Transverse colon (tissue), 4 donors: ENCODE measurements around the gene CPT1A. TPM values are rescaled to one million over a fixed set of nuclear protein-coding genes. Genes with fewer than 3 reads are reported as not detected.

ENCODE experiments used
- DNase-seq: peaks from one replicate; pipeline ENCODE4 v3.0.0-alpha.2; 2019
- H3K27ac ChIP-seq, 4 donors: fragments of 200-600 bp; sonication (generic); 2 replicates each; pipeline ENCODE4 v1.5.1; 2016 to 2018; ENCODE audit warnings: inconsistent platforms in 4 of 4
- H3K27me3 ChIP-seq: fragments of 200-600 bp; sonication (generic); 2 replicates; pipeline ENCODE4 v1.5.1; 2017; ENCODE audit warnings: inconsistent platforms
- H3K36me3 ChIP-seq, 4 donors: fragments of 200-600 bp; sonication (generic); 2 replicates each; pipeline ENCODE4 v1.5.1; 2017 to 2019; ENCODE audit warnings: inconsistent platforms in 4 of 4
- H3K4me1 ChIP-seq, 4 donors: fragments of 200-600 bp; sonication (generic); 2 replicates each; pipeline ENCODE4 v1.5.1; 2017 to 2020; ENCODE audit warnings: inconsistent platforms in 4 of 4
- H3K4me3 ChIP-seq, 4 donors: fragments of 200-600 bp; sonication (generic); 1 replicate in 1 of 4; 2 replicates in 3 of 4; pipeline versions ENCODE4 v1.5.1 to v1.6.1; 2017 to 2019; ENCODE audit warnings: inconsistent platforms in 4 of 4
- H3K9me3 ChIP-seq, 2 donors: fragments of 200-600 bp; sonication (generic); 2 replicates each; pipeline ENCODE4 v1.5.1; 2017 to 2019; ENCODE audit warnings: inconsistent platforms in 2 of 2
- EP300 ChIP-seq: sonication (generic); formaldehyde crosslinking; IDR thresholded peaks from one replicate; pipeline ENCODE4 v1.6.1; 2017; ENCODE audit warnings: antibody characterized with exemption, low read depth
- POLR2A ChIP-seq: fragments of 450-650 bp; IDR thresholded peaks from one replicate; pipeline ENCODE4 v1.6.1; 2016; ENCODE audit warnings: antibody characterized with exemption, mild to moderate bottlenecking, moderate library complexity
- POLR2AphosphoS5 ChIP-seq, 3 donors: sonication (generic); formaldehyde crosslinking; IDR thresholded peaks; one replicate each; pipeline ENCODE4 v1.6.1; 2016; ENCODE audit warnings: antibody characterized with exemption in 3 of 3
- WGBS, 2 donors: methylation state at CpG; one replicate each; pipeline ENCODE4 v1.1.5; 2018; ENCODE audit warnings: low coverage in 1 of 2; 5-methylcytosine and 5-hydroxymethylcytosine counted together
- in situ Hi-C, 4 donors: fragments of 200-750 bp; cut with MboI; loops; one replicate each; pipeline versions ENCODE4 v1.15.0 to v1.15.1; 2017; ENCODE audit warnings: low sequenced_read_pairs in 3 of 4, low pct_ligation_motif_present in 1 of 4, low pct_unique_long_range_greater_than_20kb in 1 of 4
- intact Hi-C: fragments of 100-400 bp; cut with DNase I; formaldehyde crosslinking; loops from one replicate; pipeline ENCODE4 v1.15.1; 2023; ENCODE audit warnings: low total_unique reads
- total RNA-seq, 4 donors: library from RNA; depleted of rRNA; stranded (reverse); fragments of >200 nt; gene quantifications; one replicate each; pipeline ENCODE4 v1.1.0, GENCODE V29; 2016
- TF ChIP-seq, protein P1 (sequence below), 5 experiments: fragments of 200-600 bp in 3 of 5; fragments of 450-650 bp in 2 of 5; sonication (generic) in 3 of 5; IDR thresholded peaks; 1 replicate in 2 of 5; 2 replicates in 3 of 5; pipeline ENCODE4 v1.5.1; 2016 to 2017; ENCODE audit warnings: antibody characterized with exemption in 5 of 5, inconsistent platforms in 3 of 5, mild to moderate bottlenecking in 2 of 5, moderate library complexity in 1 of 5

The CPT1A gene
- total RNA-seq, 4 donors from 2014 or later = 98.9 to 263 (median 177) TPM

DNA sequence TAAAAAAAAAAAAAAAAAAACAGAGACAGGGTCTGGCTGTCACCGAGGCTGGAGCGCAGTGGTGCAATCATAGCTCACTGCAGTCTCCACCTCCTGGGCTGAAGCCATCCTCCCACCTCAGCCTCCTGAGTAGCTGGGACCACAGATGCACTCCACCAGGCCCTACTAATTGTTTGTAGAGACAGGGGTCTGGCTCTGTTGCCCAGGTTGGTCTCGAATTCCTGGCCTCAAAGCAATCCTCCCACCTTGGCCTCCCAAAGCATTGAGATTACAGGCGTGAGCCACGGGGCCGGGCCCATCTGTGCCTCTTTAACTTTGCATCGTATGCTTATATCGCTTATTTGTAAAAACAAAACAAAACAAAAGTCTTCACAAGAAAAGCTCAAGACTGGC lies 3.1 kb downstream of the CPT1A start:
- in situ Hi-C loops = no loop called here
- Histone ChIP-seq H3K9me3 (no peaks in the 10 kb centered on the region), H3K27ac (peak overlapping the region; percentile 89 to 99 (median 99)), H3K4me3 (peak overlapping the region; percentile 10 to 91 (median 62)), H3K4me1 (peaks cover 51 to 83% (median 77%) of the 10 kb centered on the region in 4 donors), H3K36me3 (no peaks in the 10 kb centered on the region), H3K27me3 (no peaks in the 10 kb centered on the region)
- TF ChIP-seq POLR2A (no peak), EP300 (no peak), POLR2AphosphoS5 (IDR thresholded peaks at IDR 0.05) (no peak)
- TF ChIP-seq, protein P1, sequence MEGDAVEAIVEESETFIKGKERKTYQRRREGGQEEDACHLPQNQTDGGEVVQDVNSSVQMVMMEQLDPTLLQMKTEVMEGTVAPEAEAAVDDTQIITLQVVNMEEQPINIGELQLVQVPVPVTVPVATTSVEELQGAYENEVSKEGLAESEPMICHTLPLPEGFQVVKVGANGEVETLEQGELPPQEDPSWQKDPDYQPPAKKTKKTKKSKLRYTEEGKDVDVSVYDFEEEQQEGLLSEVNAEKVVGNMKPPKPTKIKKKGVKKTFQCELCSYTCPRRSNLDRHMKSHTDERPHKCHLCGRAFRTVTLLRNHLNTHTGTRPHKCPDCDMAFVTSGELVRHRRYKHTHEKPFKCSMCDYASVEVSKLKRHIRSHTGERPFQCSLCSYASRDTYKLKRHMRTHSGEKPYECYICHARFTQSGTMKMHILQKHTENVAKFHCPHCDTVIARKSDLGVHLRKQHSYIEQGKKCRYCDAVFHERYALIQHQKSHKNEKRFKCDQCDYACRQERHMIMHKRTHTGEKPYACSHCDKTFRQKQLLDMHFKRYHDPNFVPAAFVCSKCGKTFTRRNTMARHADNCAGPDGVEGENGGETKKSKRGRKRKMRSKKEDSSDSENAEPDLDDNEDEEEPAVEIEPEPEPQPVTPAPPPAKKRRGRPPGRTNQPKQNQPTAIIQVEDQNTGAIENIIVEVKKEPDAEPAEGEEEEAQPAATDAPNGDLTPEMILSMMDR (IDR thresholded peaks at IDR 0.05) = no peak
- no peak for DNase-seq
- 0 to 9% methylated on average over 1 to 8 of the region's 8 CpGs for WGBS, 2 donors
- intact Hi-C loops = loop anchor here (2.0 kb wide), 1 partner anchor 18 kb away; no protein-coding TSS in a partner anchor

DNA sequence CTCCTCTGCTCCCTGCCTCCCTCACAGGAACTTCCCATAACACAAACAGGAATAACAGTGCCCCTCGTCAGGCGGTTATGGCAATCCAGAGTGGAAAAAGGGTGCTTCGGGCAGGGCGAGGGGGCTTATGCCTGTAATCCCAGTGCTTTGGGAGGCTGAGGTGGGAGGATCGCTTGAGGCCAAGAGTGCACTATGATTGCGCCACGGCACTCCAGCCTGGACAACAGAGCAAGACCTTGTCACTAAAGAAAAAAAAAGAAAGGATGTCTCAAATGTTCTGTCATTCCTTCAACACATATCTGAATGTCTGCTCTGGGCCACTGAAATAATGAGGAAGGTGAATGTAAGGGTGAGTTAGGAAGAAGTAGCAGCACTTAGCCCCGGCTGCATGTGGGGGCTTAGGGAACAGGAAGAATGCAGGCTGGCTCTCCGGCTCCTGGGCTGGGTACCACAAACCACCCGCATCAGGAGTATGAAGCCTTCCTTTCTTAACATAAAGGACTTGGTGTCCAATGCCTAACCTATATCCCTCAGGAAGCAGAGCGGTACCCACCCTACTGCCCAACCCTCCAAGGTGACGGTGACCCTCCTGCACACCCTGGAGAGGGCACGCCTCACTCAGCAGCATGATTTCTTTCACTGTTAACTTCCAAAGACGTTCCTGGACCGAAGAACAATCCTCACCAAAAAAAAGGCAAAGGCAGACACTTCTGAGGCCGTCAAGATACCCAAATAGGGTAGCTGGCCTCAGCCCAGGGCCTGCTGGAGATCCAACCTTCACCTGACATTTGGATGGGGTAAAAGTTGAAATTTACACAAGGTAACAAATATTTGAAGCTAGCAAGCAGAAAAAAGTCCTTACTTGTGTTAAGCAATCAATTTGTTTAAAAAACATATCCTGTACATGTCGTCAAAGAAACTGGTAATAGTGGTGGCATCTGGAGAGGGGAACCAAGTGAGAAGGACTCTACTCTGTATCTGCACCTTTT lies 3.8 kb downstream of the CPT1A start:
- H3K27ac ChIP-seq = peak overlapping the region; percentile 89 to 99 (median 99)
- peak; percentile 63 for DNase-seq
- no peaks in the 10 kb centered on the region for H3K36me3 ChIP-seq
- H3K9me3 ChIP-seq = no peaks in the 10 kb centered on the region
- 60 to 70% methylated on average over 2 to 17 of the region's 17 CpGs for WGBS, 2 donors
- in situ Hi-C loops = no loop called here
- H3K27me3 ChIP-seq = no peaks in the 10 kb centered on the region
- peak overlapping the region in 2 of 4 donors; percentile 57 to 91 for H3K4me3 ChIP-seq
- TF ChIP-seq, protein P1 (IDR thresholded peaks at IDR 0.05) = no peak
- TF ChIP-seq EP300 (no peak), POLR2A (no peak), POLR2AphosphoS5 (IDR thresholded peaks at IDR 0.05) (no peak)
- intact Hi-C loops = loop anchor here (2.0 kb wide), 1 partner anchor 19 kb away; no protein-coding TSS in a partner anchor
- peaks cover 54 to 83% (median 78%) of the 10 kb centered on the region in 4 donors for H3K4me1 ChIP-seq

DNA sequence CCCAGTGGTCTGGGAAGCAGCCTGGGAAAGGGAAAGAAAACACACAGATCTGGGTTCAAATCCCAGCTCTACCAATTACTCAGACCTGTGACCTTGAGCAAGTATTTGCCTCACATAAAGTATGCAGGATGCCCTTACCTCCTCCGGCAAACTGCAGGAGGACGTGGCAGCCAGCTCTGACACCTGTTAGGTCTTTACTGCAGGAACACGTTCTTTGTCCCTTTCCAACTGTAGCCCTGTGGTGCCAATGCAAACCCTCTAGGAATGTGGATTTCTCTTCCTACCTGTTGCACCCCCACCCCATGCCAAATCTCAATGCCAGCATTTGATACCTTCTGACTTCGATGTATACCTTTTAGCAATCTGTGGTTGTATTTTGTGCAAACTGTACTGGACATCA lies 6.0 kb downstream of the CPT1A start:
- H3K9me3 ChIP-seq = no peaks in the 10 kb centered on the region
- H3K27ac ChIP-seq = peak overlapping the region; percentile 89 to 99 (median 99)
- intact Hi-C loops = no loop called here
- H3K4me3 ChIP-seq = no peak overlapping the region
- WGBS, 2 donors = 51 to 70% methylated on average over 3 to 4 of the region's 4 CpGs
- in situ Hi-C loops = no loop called here
- TF ChIP-seq EP300 (no peak), POLR2AphosphoS5 (IDR thresholded peaks at IDR 0.05) (peak in 1 of 3 donors; percentile 32)
- H3K4me1 ChIP-seq = peaks cover 66 to 94% (median 90%) of the 10 kb centered on the region in 4 donors
- H3K36me3 ChIP-seq = no peaks in the 10 kb centered on the region
- H3K27me3 ChIP-seq = no peaks in the 10 kb centered on the region
- no peak for DNase-seq

DNA sequence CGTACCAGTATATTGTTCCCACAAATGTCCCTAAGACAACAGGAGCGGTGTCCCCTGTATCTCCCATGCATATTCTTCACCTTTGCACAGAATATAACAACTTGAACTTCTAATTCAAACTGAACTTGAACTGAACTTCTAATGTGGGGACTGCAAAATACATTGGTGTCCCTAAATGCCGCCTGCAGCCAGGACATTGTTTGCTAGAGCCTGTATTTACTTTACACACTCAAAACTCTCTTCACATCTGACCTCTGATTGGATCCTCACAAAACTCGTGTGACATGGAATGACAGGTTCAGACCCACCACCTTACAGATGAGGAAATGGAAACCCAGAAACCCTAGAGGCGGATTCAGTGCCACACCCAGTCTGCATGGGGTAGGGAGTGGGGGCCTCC lies 6.4 kb downstream of the CPT1A start:
- Histone ChIP-seq H3K9me3 (no peaks in the 10 kb centered on the region), H3K4me3 (no peak overlapping the region), H3K36me3 (no peaks in the 10 kb centered on the region), H3K27ac (peak overlapping the region; percentile 89 to 99 (median 99)), H3K27me3 (no peaks in the 10 kb centered on the region), H3K4me1 (peaks cover 70 to 97% (median 91%) of the 10 kb centered on the region in 4 donors)
- in situ Hi-C loops = no loop called here
- intact Hi-C loops = no loop called here
- TF ChIP-seq POLR2A (no peak), EP300 (no peak), POLR2AphosphoS5 (IDR thresholded peaks at IDR 0.05) (no peak)
- TF ChIP-seq, protein P1 (IDR thresholded peaks at IDR 0.05) = no peak
- DNase-seq = no peak
- 58 to 74% methylated on average over 5 of the region's 5 CpGs for WGBS, 2 donors
